Superior temporal gyrus (tissue), 1 donor: Measurements from ENCODE around the gene SRMS.

Source experiments
- DNase-seq: peaks from one replicate; pipeline ENCODE4 v3.0.0-alpha.2; 2016; ENCODE audit errors: extremely low spot score

Gene SRMS

GRCh38 chr20:63538204-63539091, 9.1 kb downstream of the SRMS start:
- DNase-seq = no peak

- peak; percentile 78 for DNase-seq
Measured at GRCh38 chr20:63537525-63538203, 9.9 kb downstream of the SRMS start.

- no peak for DNase-seq
Measured at GRCh38 chr20:63536997-63537524, 10.5 kb downstream of the SRMS start, which contains the start of gene PTK6. PTK6 (minus strand) TSS chr20:63537376; CDS start chr20:63537314, 62 bp downstream.

- DNase-seq = no peak
Measured at GRCh38 chr20:63536241-63536977, 11.1 kb downstream of the SRMS start.

- DNase-seq = no peak
Measured at GRCh38 chr20:63534831-63535651, 12.5 kb downstream of the SRMS start.

GRCh38 chr20:63534427-63534830, 13.1 kb downstream of the SRMS start:
- DNase-seq = no peak

- no peak for DNase-seq
Measured at GRCh38 chr20:63533871-63534393, 13.6 kb downstream of the SRMS start.

GRCh38 chr20:63533388-63533787, 14.2 kb downstream of the SRMS start:
- DNase-seq = no peak

GRCh38 chr20:63532449-63532971, 15.0 kb downstream of the SRMS start:
- no peak for DNase-seq

- no peak for DNase-seq
Measured at GRCh38 chr20:63531686-63532448, 15.7 kb downstream of the SRMS start.

GRCh38 chr20:63530788-63531160, 16.8 kb downstream of the SRMS start:
- no peak for DNase-seq

GRCh38 chr20:63529861-63530787, 17.4 kb downstream of the SRMS start:
- DNase-seq = no peak

GRCh38 chr20:63529180-63529860, 18.2 kb downstream of the SRMS start:
- DNase-seq = no peak

GRCh38 chr20:63527184-63527583, 20.4 kb downstream of the SRMS start:
- DNase-seq = no peak

GRCh38 chr20:63525971-63526370, 21.6 kb downstream of the SRMS start:
- no peak for DNase-seq

- no peak for DNase-seq
Measured at GRCh38 chr20:63525185-63525584, 22.4 kb downstream of the SRMS start.

- DNase-seq = no peak
Measured at GRCh38 chr20:63522981-63523611, 24.5 kb downstream of the SRMS start.
